B cell (primary cell): ENCODE data around the gene TRIM29. TPM values are rescaled to one million over a fixed set of nuclear protein-coding genes. Genes with fewer than 3 reads are reported as not detected.

Experiments
- ATAC-seq: fragments of 200-7000 bp; cut with Tn5 transposase; one replicate; pipeline ENCODE4 v1.10.0; 2021; ENCODE audit warnings: low read depth, mild to moderate bottlenecking, moderate number of reproducible peaks, moderate library complexity
- CTCF ChIA-PET: fragments of 350-600 bp; sonication (Branson Sonifier 250); formaldehyde crosslinking; loops from one replicate; lab custom pipeline; 2021; ENCODE audit warnings: antibody characterized with exemption, inconsistent platforms; lab: Charles Lee
- POLR2A ChIA-PET: fragments of 350-600 bp; sonication (Branson Sonifier 250); formaldehyde crosslinking; loops from one replicate; lab custom pipeline; 2021; ENCODE audit warnings: antibody characterized with exemption; lab: Charles Lee
- DNase-seq: peaks from one replicate; pipeline ENCODE4 v3.0.0; 2013
- H2AFZ ChIP-seq: 2 replicates; pipeline ENCODE4 v1.6.1; 2012; ENCODE audit warnings: mild to moderate bottlenecking, low read depth, low read length; ENCODE audit not compliant: insufficient read depth, poor library complexity, severe bottlenecking
- H3K27ac ChIP-seq, 2 donors: 1 replicate in 1 of 2; 2 replicates in 1 of 2; pipeline ENCODE4 v1.5.1; 2012 to 2013; ENCODE audit warnings: low read length in 2 of 2, mild to moderate bottlenecking in 2 of 2, moderate library complexity in 1 of 2
- H3K27me3 ChIP-seq, 4 experiments: fragments of 200-600 bp in 1 of 4; sonication (generic) in 1 of 4; replicated peaks in 1 of 4; 1 replicate in 2 of 4; 2 replicates in 2 of 4; pipeline versions ENCODE4 v1.6.1 to v1.7.0; 2013 to 2016; ENCODE audit warnings: low read length in 3 of 4, mild to moderate bottlenecking in 2 of 4, mixed read lengths in 1 of 4, moderate library complexity in 1 of 4; ENCODE audit not compliant: insufficient read depth in 4 of 4, control insufficient read depth in 3 of 4; ENCODE audit errors: control extremely low read depth in 1 of 4
- H3K36me3 ChIP-seq, 2 experiments: replicated peaks in 1 of 2; 1 replicate in 1 of 2; 2 replicates in 1 of 2; pipeline versions ENCODE4 v1.6.1 to v1.7.1; 2013; ENCODE audit warnings: low read length in 1 of 2; ENCODE audit not compliant: insufficient read depth in 2 of 2, control insufficient read depth in 1 of 2; ENCODE audit errors: control extremely low read depth in 1 of 2, extremely low read depth in 1 of 2
- H3K4me1 ChIP-seq, 2 donors: fragments of 200-600 bp in 1 of 2; sonication (generic) in 1 of 2; 1 replicate in 1 of 2; 2 replicates in 1 of 2; pipeline versions ENCODE4 v1.5.1 to v1.6.1; 2013 to 2017; ENCODE audit warnings: low read length in 2 of 2; ENCODE audit not compliant: control insufficient read depth in 2 of 2, insufficient read depth in 2 of 2
- H3K4me2 ChIP-seq: replicated peaks from 2 replicates; pipeline ENCODE3; 2012; ENCODE audit warnings: mild to moderate bottlenecking, low read depth, low read length; ENCODE audit not compliant: poor library complexity, severe bottlenecking
- H3K4me3 ChIP-seq, 5 experiments: fragments of 200-600 bp in 1 of 5; sonication (generic) in 1 of 5; 1 replicate in 3 of 5; 2 replicates in 2 of 5; pipeline versions ENCODE4 v1.5.1 to v1.7.0; 2011 to 2016; ENCODE audit warnings: low read length in 4 of 5, mild to moderate bottlenecking in 4 of 5, low read depth in 2 of 5, control low read depth in 1 of 5, moderate library complexity in 1 of 5; ENCODE audit not compliant: insufficient read depth in 1 of 5; ENCODE audit errors: control extremely low read depth in 1 of 5, extremely low read depth in 1 of 5
- H3K79me2 ChIP-seq: fragments of 200-600 bp; sonication (generic); one replicate; pipeline ENCODE4 v1.6.0; 2016; ENCODE audit warnings: low read length; ENCODE audit not compliant: control insufficient read depth, insufficient read depth
- H3K9ac ChIP-seq: fragments of 200-600 bp; sonication (generic); 2 replicates; pipeline ENCODE4 v1.6.1; 2017; ENCODE audit warnings: mild to moderate bottlenecking, low read length, moderate library complexity
- H3K9me3 ChIP-seq, 3 donors: one replicate each; pipeline versions ENCODE4 v1.6.1 to v1.7.1; 2013; ENCODE audit warnings: low read length in 2 of 3; ENCODE audit not compliant: control insufficient read depth in 2 of 3, insufficient read depth in 1 of 3; ENCODE audit errors: control extremely low read depth in 1 of 3
- H4K20me1 ChIP-seq: 2 replicates; pipeline ENCODE4 v1.6.0; 2012; ENCODE audit warnings: mild to moderate bottlenecking, low read length; ENCODE audit not compliant: insufficient read depth, control insufficient read depth, poor library complexity, severe bottlenecking
- H3K27ac Mint-ChIP-seq: one replicate; pipeline ENCODE4 v1.8.0; 2021; ENCODE audit warnings: mixed read lengths
- H3K27me3 Mint-ChIP-seq: one replicate; pipeline ENCODE4 v1.8.0; 2021; ENCODE audit warnings: mixed read lengths
- H3K4me1 Mint-ChIP-seq: one replicate; pipeline ENCODE4 v1.8.0; 2021; ENCODE audit warnings: mixed read lengths
- H3K4me3 Mint-ChIP-seq: one replicate; pipeline ENCODE4 v1.8.0; 2021; ENCODE audit warnings: mixed read lengths
- H3K9me3 Mint-ChIP-seq: one replicate; pipeline ENCODE4 v1.8.0; 2022; ENCODE audit warnings: mixed read lengths; ENCODE audit not compliant: insufficient read depth
- EZH2 ChIP-seq: IDR thresholded peaks from 2 replicates; pipeline ENCODE4 v1.6.1; 2012; ENCODE audit warnings: borderline replicate concordance, low read depth, mild to moderate bottlenecking, moderate library complexity, low read length; ENCODE audit not compliant: insufficient read depth, poor library complexity, severe bottlenecking
- WGBS: methylation state at CpG from one replicate; pipeline ENCODE4 v1.1.5; 2013; ENCODE audit warnings: missing lambda C conversion rate; ENCODE audit not compliant: insufficient coverage; 5-methylcytosine and 5-hydroxymethylcytosine counted together
- intact Hi-C: fragments of 100-400 bp; cut with micrococcal nuclease; formaldehyde crosslinking; loops from one replicate; pipeline ENCODE4 v1.10.0; 2022
- polyA plus RNA-seq: library from polyadenylated mRNA; depleted of rRNA; stranded (reverse); fragments of >200 nt; gene quantifications from 2 replicates; pipeline ENCODE4 v1.2.3, GENCODE V29; 2012
- total RNA-seq, 2 donors: library from RNA; stranded (reverse); fragments of 120-200 nt in 1 of 2; gene quantifications; 1 replicate in 1 of 2; 2 replicates in 1 of 2; pipeline versions ENCODE4 v1.2.3 to v1.2.4, GENCODE V29; 2013 to 2022
- TF ChIP-seq, protein P1 (sequence below): fragments of 200-600 bp; IDR thresholded peaks from one replicate; pipeline ENCODE4 v1.8.0; 2022; ENCODE audit warnings: antibody characterized with exemption, mild to moderate bottlenecking

The TRIM29 gene
- total and polyA plus RNA-seq, 2 donors (not counting 1 experiment from before 2014, with no cell fraction given), result not detected

DNA sequence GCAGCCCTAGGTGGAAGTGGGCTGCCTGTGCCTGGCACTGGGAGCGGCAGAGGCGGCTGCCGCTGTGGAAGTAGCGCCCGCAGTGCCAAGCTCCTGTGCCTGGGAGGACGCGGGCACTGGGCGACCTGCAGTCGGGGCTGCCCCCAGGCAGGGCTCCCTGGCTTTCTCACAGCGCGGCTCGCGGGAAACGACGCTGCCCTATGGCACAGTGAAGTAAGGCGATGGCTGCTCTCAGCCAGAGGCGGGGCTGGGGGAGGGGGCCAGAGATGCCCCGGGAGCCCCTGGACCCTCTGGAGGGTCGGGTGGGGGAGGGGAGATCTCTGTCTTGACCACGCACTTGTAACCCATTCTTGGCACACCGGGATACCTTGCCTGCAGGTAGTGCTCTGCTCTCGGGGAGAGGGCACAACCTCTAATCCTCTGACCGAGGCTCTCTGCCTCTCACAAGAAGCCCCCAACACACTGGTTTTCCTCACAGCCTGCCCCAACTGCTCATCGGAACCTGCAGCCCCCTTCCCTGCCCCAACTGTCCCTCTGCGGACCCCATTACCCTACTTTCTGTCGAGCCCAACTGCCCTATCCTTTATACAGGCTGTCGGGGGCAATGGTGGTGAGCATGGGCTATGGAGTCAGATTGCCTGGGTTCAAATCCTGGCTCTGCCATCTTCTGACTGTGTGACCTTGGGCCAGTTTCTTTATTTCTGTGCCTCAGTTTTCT, 32.2 kb upstream of the TRIM29 start:
- WGBS, result 44% methylated on average over 27 of the region's 27 CpGs
- peaks cover 71% of the 10 kb centered on the region for H3K27me3 Mint-ChIP-seq
- no peak overlapping the region for H3K4me3 Mint-ChIP-seq
- H3K9me3 Mint-ChIP-seq, result peaks cover 3% of the 10 kb centered on the region
- no peak overlapping the region for H3K9ac ChIP-seq
- H3K9me3 ChIP-seq, result peaks cover 0 to 19% (median 4%) of the 10 kb centered on the region in 3 donors
- no peaks in the 10 kb centered on the region for H3K36me3 ChIP-seq
- no peak overlapping the region for H3K4me2 ChIP-seq
- peaks cover 14% of the 10 kb centered on the region for H3K4me1 Mint-ChIP-seq
- ChIA-PET POLR2A (no interaction called here), CTCF (interaction anchor here (0.6 kb wide), 1 partner anchor 81 kb away, joined by 3 read pairs; no protein-coding TSS in a partner anchor)
- no peak overlapping the region for H3K4me3 ChIP-seq
- no peaks in the 10 kb centered on the region for H4K20me1 ChIP-seq
- DNase-seq, result no peak
- no peak for TF ChIP-seq EZH2
- TF ChIP-seq, protein P1, sequence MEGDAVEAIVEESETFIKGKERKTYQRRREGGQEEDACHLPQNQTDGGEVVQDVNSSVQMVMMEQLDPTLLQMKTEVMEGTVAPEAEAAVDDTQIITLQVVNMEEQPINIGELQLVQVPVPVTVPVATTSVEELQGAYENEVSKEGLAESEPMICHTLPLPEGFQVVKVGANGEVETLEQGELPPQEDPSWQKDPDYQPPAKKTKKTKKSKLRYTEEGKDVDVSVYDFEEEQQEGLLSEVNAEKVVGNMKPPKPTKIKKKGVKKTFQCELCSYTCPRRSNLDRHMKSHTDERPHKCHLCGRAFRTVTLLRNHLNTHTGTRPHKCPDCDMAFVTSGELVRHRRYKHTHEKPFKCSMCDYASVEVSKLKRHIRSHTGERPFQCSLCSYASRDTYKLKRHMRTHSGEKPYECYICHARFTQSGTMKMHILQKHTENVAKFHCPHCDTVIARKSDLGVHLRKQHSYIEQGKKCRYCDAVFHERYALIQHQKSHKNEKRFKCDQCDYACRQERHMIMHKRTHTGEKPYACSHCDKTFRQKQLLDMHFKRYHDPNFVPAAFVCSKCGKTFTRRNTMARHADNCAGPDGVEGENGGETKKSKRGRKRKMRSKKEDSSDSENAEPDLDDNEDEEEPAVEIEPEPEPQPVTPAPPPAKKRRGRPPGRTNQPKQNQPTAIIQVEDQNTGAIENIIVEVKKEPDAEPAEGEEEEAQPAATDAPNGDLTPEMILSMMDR, result no peak
- H3K4me1 ChIP-seq, result peaks cover 17 to 19% of the 10 kb centered on the region in 2 donors
- H3K79me2 ChIP-seq, result no peaks in the 10 kb centered on the region
- intact Hi-C loops, result no loop called here
- no peak overlapping the region for H2AFZ ChIP-seq
- peaks cover 0 to 58% (median 26%) of the 10 kb centered on the region in 4 experiments for H3K27me3 ChIP-seq
- H3K27ac ChIP-seq, result no peak overlapping the region
- H3K27ac Mint-ChIP-seq, result no peak overlapping the region
- ATAC-seq, result no peak
